SKM-1 treated with dmso at 0.1 percent for 144 hours (cell line): Measurements from ENCODE around the gene CIP2A.

Source experiments
- DNase-seq: peaks from one replicate; lab custom pipeline; 2025; ENCODE audit not compliant: unreplicated experiment; lab: John Stamatoyannopoulos, UW

The CIP2A gene

GRCh38 chr3:108564564-108564963 lies 24.7 kb downstream of the CIP2A start:
- no peak for DNase-seq

- no peak for DNase-seq
Observed at GRCh38 chr3:108562565-108562964, 26.7 kb downstream of the CIP2A start.

- no peak for DNase-seq
Observed at GRCh38 chr3:108555966-108556581, 33.2 kb downstream of the CIP2A start.

- DNase-seq, result no peak
Observed at GRCh38 chr3:108554913-108555571, 34.2 kb downstream of the CIP2A start.

GRCh38 chr3:108554229-108554628 lies 35.0 kb downstream of the CIP2A start:
- DNase-seq, result no peak

- DNase-seq, result peak; percentile 8
Observed at GRCh38 chr3:108552267-108553159, 36.7 kb downstream of the CIP2A start.

GRCh38 chr3:108548886-108549285 lies 40.4 kb downstream of the CIP2A start:
- no peak for DNase-seq

- no peak for DNase-seq
Observed at GRCh38 chr3:108548304-108548703, 40.9 kb downstream of the CIP2A start.

- DNase-seq, result no peak
Observed at GRCh38 chr3:108546692-108547091, 42.5 kb downstream of the CIP2A start.

GRCh38 chr3:108546247-108546646 lies 43.0 kb downstream of the CIP2A start:
- no peak for DNase-seq

GRCh38 chr3:108538083-108538482 lies 51.2 kb downstream of the CIP2A start:
- DNase-seq, result no peak

- DNase-seq, result peak; percentile 90
Observed at GRCh38 chr3:108528459-108529252, 60.6 kb downstream of the CIP2A start.

- peak; percentile 37 for DNase-seq
Observed at GRCh38 chr3:108527817-108528216, 61.4 kb downstream of the CIP2A start.

- DNase-seq, result no peak
Observed at GRCh38 chr3:108527109-108527508, 62.1 kb downstream of the CIP2A start.

GRCh38 chr3:108525971-108526370 lies 63.3 kb downstream of the CIP2A start:
- DNase-seq, result peak; percentile 11

- DNase-seq, result no peak
Observed at GRCh38 chr3:108525256-108525655, 64.0 kb downstream of the CIP2A start.

- DNase-seq, result no peak
Observed at GRCh38 chr3:108524537-108524936, 64.7 kb downstream of the CIP2A start.

- DNase-seq, result no peak
Observed at GRCh38 chr3:108518895-108519294, 70.3 kb downstream of the CIP2A start.

GRCh38 chr3:108516881-108517280 lies 72.4 kb downstream of the CIP2A start:
- DNase-seq, result no peak

- DNase-seq, result no peak
Observed at GRCh38 chr3:108513961-108514360, 75.3 kb downstream of the CIP2A start.

- no peak for DNase-seq
Observed at GRCh38 chr3:108512671-108513070, 76.6 kb downstream of the CIP2A start.
